Memory B cell (primary cell): ENCODE data around the gene RBP3.

Source experiments
- ATAC-seq: fragments of 150-1000 bp; cut with Tn5 transposase; 2 replicates; pipeline ENCODE4 v1.10.0; 2021; ENCODE audit warnings: low read depth, mild to moderate bottlenecking, moderate library complexity
- DNase-seq, 2 donors: peaks; one replicate each; pipeline ENCODE4 v3.0.0; 2022; ENCODE audit warnings: low spot score in 2 of 2
- H3K27ac Mint-ChIP-seq: one replicate; pipeline ENCODE4 v1.8.0; 2022; ENCODE audit warnings: mild to moderate bottlenecking, moderate library complexity, mixed read lengths
- H3K27me3 Mint-ChIP-seq: one replicate; pipeline ENCODE4 v1.8.0; 2022; ENCODE audit warnings: mixed read lengths
- H3K36me3 Mint-ChIP-seq: one replicate; pipeline ENCODE4 v1.8.0; 2022; ENCODE audit warnings: mild to moderate bottlenecking, mixed read lengths
- H3K4me1 Mint-ChIP-seq: one replicate; pipeline ENCODE4 v1.8.0; 2022; ENCODE audit warnings: mixed read lengths
- H3K4me3 Mint-ChIP-seq: one replicate; pipeline ENCODE4 v1.8.0; 2022; ENCODE audit warnings: mild to moderate bottlenecking, moderate library complexity, mixed read lengths
- H3K9me3 Mint-ChIP-seq: one replicate; pipeline ENCODE4 v1.8.0; 2022; ENCODE audit warnings: mixed read lengths

Gene RBP3

GRCh38 chr10:47335906-47336305, 12.3 kb upstream of the RBP3 start:
- no peak overlapping the region for H3K27ac Mint-ChIP-seq
- H3K4me1 Mint-ChIP-seq, result peaks cover 7% of the 10 kb centered on the region
- DNase-seq, result no peak
- H3K9me3 Mint-ChIP-seq, result no peaks in the 10 kb centered on the region
- H3K36me3 Mint-ChIP-seq, result no peaks in the 10 kb centered on the region
- H3K27me3 Mint-ChIP-seq, result peaks cover 18% of the 10 kb centered on the region
- ATAC-seq, result no peak
- no peak overlapping the region for H3K4me3 Mint-ChIP-seq

- H3K36me3 Mint-ChIP-seq, result no peaks in the 10 kb centered on the region
- DNase-seq, result no peak
- H3K27me3 Mint-ChIP-seq, result peaks cover 18% of the 10 kb centered on the region
- H3K27ac Mint-ChIP-seq, result no peak overlapping the region
- no peak for ATAC-seq
- H3K4me3 Mint-ChIP-seq, result no peak overlapping the region
- no peaks in the 10 kb centered on the region for H3K9me3 Mint-ChIP-seq
- H3K4me1 Mint-ChIP-seq, result peaks cover 7% of the 10 kb centered on the region
These were observed 11.6 kb upstream of the RBP3 start for GRCh38 chr10:47336387-47337134.

- Mint-ChIP-seq H3K27ac (no peak overlapping the region), H3K4me1 (peaks cover 7% of the 10 kb centered on the region), H3K27me3 (peaks cover 18% of the 10 kb centered on the region), H3K4me3 (no peak overlapping the region), H3K36me3 (no peaks in the 10 kb centered on the region), H3K9me3 (no peaks in the 10 kb centered on the region)
- no peak for ATAC-seq
- DNase-seq, result no peak
These were observed 10.9 kb upstream of the RBP3 start for GRCh38 chr10:47337310-47337709.

- Mint-ChIP-seq H3K27me3 (peaks cover 13% of the 10 kb centered on the region), H3K4me1 (peaks cover 7% of the 10 kb centered on the region), H3K4me3 (no peak overlapping the region), H3K9me3 (no peaks in the 10 kb centered on the region), H3K27ac (no peak overlapping the region), H3K36me3 (no peaks in the 10 kb centered on the region)
- ATAC-seq (no peak), DNase-seq (no peak)
These were observed 8.9 kb upstream of the RBP3 start for GRCh38 chr10:47339186-47339735.

GRCh38 chr10:47339759-47340607, 8.2 kb upstream of the RBP3 start:
- Mint-ChIP-seq H3K4me3 (no peak overlapping the region), H3K27me3 (peaks cover 11% of the 10 kb centered on the region), H3K4me1 (peaks cover 7% of the 10 kb centered on the region), H3K27ac (no peak overlapping the region), H3K9me3 (no peaks in the 10 kb centered on the region), H3K36me3 (no peaks in the 10 kb centered on the region)
- no peak for DNase-seq
- peak; percentile 37 for ATAC-seq

- no peak overlapping the region for H3K27ac Mint-ChIP-seq
- H3K36me3 Mint-ChIP-seq, result no peaks in the 10 kb centered on the region
- no peak overlapping the region for H3K4me3 Mint-ChIP-seq
- no peaks in the 10 kb centered on the region for H3K9me3 Mint-ChIP-seq
- peak; percentile 47 for ATAC-seq
- peak; percentile 52 to 58 for DNase-seq
- peaks cover 11% of the 10 kb centered on the region for H3K27me3 Mint-ChIP-seq
- H3K4me1 Mint-ChIP-seq, result peaks cover 7% of the 10 kb centered on the region
These were observed 7.5 kb upstream of the RBP3 start for GRCh38 chr10:47340608-47341170.

- Mint-ChIP-seq H3K27ac (no peak overlapping the region), H3K4me1 (peaks cover 3% of the 10 kb centered on the region), H3K27me3 (peaks cover 5% of the 10 kb centered on the region), H3K9me3 (no peaks in the 10 kb centered on the region), H3K4me3 (no peak overlapping the region), H3K36me3 (no peaks in the 10 kb centered on the region)
- DNase-seq, result no peak
- no peak for ATAC-seq
These were observed 2.9 kb upstream of the RBP3 start for GRCh38 chr10:47344996-47345870.

GRCh38 chr10:47346581-47347302, 1.4 kb upstream of the RBP3 start:
- ATAC-seq, result no peak
- H3K4me3 Mint-ChIP-seq, result no peak overlapping the region
- H3K9me3 Mint-ChIP-seq, result no peaks in the 10 kb centered on the region
- DNase-seq, result no peak
- peaks cover 3% of the 10 kb centered on the region for H3K27me3 Mint-ChIP-seq
- no peaks in the 10 kb centered on the region for H3K36me3 Mint-ChIP-seq
- no peak overlapping the region for H3K27ac Mint-ChIP-seq
- no peaks in the 10 kb centered on the region for H3K4me1 Mint-ChIP-seq

GRCh38 chr10:47347303-47347675, 874 bp upstream of the RBP3 start:
- no peaks in the 10 kb centered on the region for H3K9me3 Mint-ChIP-seq
- no peak overlapping the region for H3K4me3 Mint-ChIP-seq
- no peaks in the 10 kb centered on the region for H3K36me3 Mint-ChIP-seq
- DNase-seq, result no peak
- no peaks in the 10 kb centered on the region for H3K4me1 Mint-ChIP-seq
- ATAC-seq, result no peak
- H3K27ac Mint-ChIP-seq, result no peak overlapping the region
- peaks cover 3% of the 10 kb centered on the region for H3K27me3 Mint-ChIP-seq

GRCh38 chr10:47348661-47349470, 703 bp downstream of the RBP3 start:
- no peaks in the 10 kb centered on the region for H3K9me3 Mint-ChIP-seq
- H3K27ac Mint-ChIP-seq, result no peak overlapping the region
- DNase-seq (no peak), ATAC-seq (no peak)
- H3K27me3 Mint-ChIP-seq, result peaks cover 6% of the 10 kb centered on the region
- no peak overlapping the region for H3K4me3 Mint-ChIP-seq
- H3K36me3 Mint-ChIP-seq, result no peaks in the 10 kb centered on the region
- no peaks in the 10 kb centered on the region for H3K4me1 Mint-ChIP-seq

GRCh38 chr10:47349516-47349915, 1.4 kb downstream of the RBP3 start:
- Mint-ChIP-seq H3K27ac (no peak overlapping the region), H3K4me1 (no peaks in the 10 kb centered on the region), H3K4me3 (no peak overlapping the region), H3K36me3 (no peaks in the 10 kb centered on the region), H3K27me3 (peaks cover 6% of the 10 kb centered on the region), H3K9me3 (no peaks in the 10 kb centered on the region)
- no peak for DNase-seq
- ATAC-seq, result no peak

GRCh38 chr10:47349941-47350371, 1.8 kb downstream of the RBP3 start:
- no peak overlapping the region for H3K27ac Mint-ChIP-seq
- H3K27me3 Mint-ChIP-seq, result peaks cover 6% of the 10 kb centered on the region
- no peak for DNase-seq
- ATAC-seq, result no peak
- no peak overlapping the region for H3K4me3 Mint-ChIP-seq
- no peaks in the 10 kb centered on the region for H3K4me1 Mint-ChIP-seq
- no peaks in the 10 kb centered on the region for H3K9me3 Mint-ChIP-seq
- no peaks in the 10 kb centered on the region for H3K36me3 Mint-ChIP-seq
